Activated CD8-positive, alpha-beta memory T cell treated with anti-CD3 and anti-CD28 coated beads for 36 hours (primary cell): ENCODE data around the gene HLA-DQA1. TPM values are rescaled to one million over a fixed set of nuclear protein-coding genes. Genes with fewer than 3 reads are reported as not detected.
"Not testable (repeated sequence)": the region's sequence is repeated elsewhere in the genome, so short reads cannot be mapped to it uniquely, and the experiment has no call there.

Experiments used
- CTCF ChIA-PET: fragments of 350-600 bp; sonication (Branson Sonifier 250); formaldehyde crosslinking; loops from one replicate; lab custom pipeline; 2021; ENCODE audit warnings: antibody characterized with exemption; lab: Charles Lee
- POLR2A ChIA-PET: fragments of 350-600 bp; sonication (Branson Sonifier 250); formaldehyde crosslinking; loops from one replicate; lab custom pipeline; 2021; ENCODE audit warnings: antibody characterized with exemption; lab: Charles Lee
- total RNA-seq, 2 experiments: library from RNA; stranded (reverse); gene quantifications; one replicate each; pipeline ENCODE4 v1.2.3, GENCODE V29; 2021

The HLA-DQA1 gene
- total RNA-seq, 2 experiments from 2014 or later = 6.9 to 8.7 TPM

GRCh38 chr6:32643904-32644303 lies 6.7 kb downstream of the HLA-DQA1 start:
- ChIA-PET POLR2A (no interaction called here), CTCF (interaction anchor here (1.1 kb wide), 1 partner anchor 48 kb away, joined by 3 read pairs; no protein-coding TSS in a partner anchor)

GRCh38 chr6:32645047-32645703 lies 8.0 kb downstream of the HLA-DQA1 start:
- POLR2A ChIA-PET = no interaction called here
- CTCF ChIA-PET = interaction anchor here (0.6 kb wide), 1 partner anchor 480 kb away, joined by 3 read pairs; no protein-coding TSS in a partner anchor

- ChIA-PET POLR2A (no interaction called here), CTCF (no interaction called here)
Measured at GRCh38 chr6:32655203-32655710, 18.1 kb downstream of the HLA-DQA1 start.

DNA sequence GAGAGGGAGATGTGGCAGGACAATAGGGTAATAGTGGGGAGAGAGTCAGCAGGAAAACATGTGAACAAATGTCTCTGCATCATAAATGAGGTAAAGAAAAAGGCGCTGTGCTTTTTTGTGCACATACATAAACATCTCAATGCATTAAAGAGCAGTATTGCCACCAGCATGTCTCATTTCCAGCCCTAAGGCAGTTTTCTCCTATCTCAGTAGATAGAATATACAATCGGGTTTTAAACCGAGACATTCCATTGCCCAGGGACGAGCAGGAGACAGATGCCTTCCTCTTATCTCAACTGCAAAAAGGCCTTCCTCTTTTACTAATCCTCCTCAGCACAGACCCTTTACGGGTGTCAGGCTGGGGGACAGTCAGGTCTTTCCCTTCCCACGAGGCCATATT lies 20.1 kb downstream of the HLA-DQA1 start:
- CTCF ChIA-PET, POLR2A ChIA-PET: not testable (repeated sequence)

GRCh38 chr6:32657819-32658218 lies 20.6 kb downstream of the HLA-DQA1 start:
- POLR2A ChIA-PET, CTCF ChIA-PET: not testable (repeated sequence)

DNA sequence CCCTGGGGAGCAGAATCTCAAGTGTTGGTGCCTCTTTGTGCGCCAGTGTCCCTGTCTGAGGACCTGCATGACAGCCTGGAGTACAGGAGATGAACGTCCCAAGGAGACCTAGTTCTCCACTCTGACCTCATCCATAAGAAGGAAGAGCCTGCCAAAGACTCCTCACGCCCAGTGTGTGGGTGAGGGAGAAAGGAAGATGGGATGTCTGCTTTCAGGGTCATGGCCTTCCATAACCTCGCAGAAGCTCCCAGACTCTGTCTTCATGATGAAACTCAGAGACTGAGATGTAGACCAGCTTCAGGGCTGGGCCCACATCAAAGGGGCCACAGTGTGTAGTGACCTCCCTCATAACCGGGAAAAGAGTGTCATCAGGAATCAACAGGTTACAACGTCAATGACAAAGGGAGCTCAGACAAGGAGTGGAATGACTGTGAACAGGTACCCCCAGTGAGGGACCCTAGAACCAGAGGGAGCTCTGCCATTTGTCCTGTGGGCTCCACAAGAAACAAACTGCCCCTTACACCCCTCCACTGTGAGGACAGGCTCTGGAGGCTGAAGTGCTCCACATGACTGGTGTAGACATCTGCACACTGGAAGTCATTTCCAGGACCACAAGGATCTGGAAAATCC lies 21.2 kb downstream of the HLA-DQA1 start:
- ChIA-PET POLR2A (no interaction called here), CTCF (no interaction called here)

DNA sequence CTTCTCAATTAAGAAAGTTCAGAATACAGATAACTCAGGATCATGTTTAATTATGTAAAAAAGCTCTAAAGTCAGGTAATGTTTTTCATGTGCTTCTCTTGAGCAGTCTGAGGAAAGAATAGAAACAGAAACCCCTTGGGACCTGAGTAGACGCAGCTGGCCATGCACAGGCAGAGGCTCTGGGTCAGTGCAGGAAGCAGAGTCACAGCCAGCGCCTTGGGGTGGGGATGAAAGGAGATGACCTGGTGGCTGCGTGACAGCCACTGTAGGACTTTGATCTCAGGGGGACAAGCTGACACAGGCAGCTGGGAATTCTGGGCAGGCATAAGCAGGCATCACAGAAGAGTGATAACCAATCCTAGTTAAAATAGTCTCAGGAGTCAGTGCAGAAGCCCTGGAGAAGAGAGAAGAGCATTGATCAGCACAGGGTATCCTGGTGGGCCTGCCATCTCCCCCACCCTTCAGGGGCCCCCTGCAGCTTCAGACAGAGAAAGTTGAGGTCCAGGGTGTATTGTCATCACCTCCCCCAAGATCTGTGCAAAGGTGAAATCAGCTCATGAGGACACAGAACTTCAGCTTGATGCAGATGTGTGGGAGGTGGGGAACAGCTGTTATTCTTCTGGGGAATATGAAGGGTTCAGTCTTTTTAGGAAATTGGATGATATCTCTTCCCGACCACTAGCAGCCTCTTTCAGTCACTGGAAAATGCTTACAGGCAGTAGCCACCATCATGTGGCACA lies 22.8 kb downstream of the HLA-DQA1 start:
- ChIA-PET CTCF (no interaction called here), POLR2A (no interaction called here)

- CTCF ChIA-PET = no interaction called here
Measured at GRCh38 chr6:32662099-32662498, 24.9 kb downstream of the HLA-DQA1 start.

GRCh38 chr6:32662836-32663235 lies 25.6 kb downstream of the HLA-DQA1 start:
- POLR2A ChIA-PET = no interaction called here
- CTCF ChIA-PET = no interaction called here

More at GRCh38 chr6:32662099-32662498, 24.9 kb downstream of the HLA-DQA1 start:
- POLR2A ChIA-PET = no interaction called here

GRCh38 chr6:32664354-32664753 lies 27.1 kb downstream of the HLA-DQA1 start:
- POLR2A ChIA-PET = no interaction called here
- CTCF ChIA-PET = no interaction called here

GRCh38 chr6:32664827-32665362 lies 27.7 kb downstream of the HLA-DQA1 start:
- CTCF ChIA-PET = no interaction called here
- POLR2A ChIA-PET = no interaction called here

GRCh38 chr6:32665661-32666060 lies 28.5 kb downstream of the HLA-DQA1 start:
- POLR2A ChIA-PET = no interaction called here
- CTCF ChIA-PET = no interaction called here

- ChIA-PET CTCF (interaction anchor here (1.0 kb wide), 1 partner anchor 204 kb away, joined by 3 read pairs; no protein-coding TSS in a partner anchor), POLR2A (no interaction called here)
Measured at GRCh38 chr6:32666420-32667300, 29.5 kb downstream of the HLA-DQA1 start, which contains the start of gene HLA-DQB1. Gene HLA-DQB1 (minus strand): TSS chr6:32666657. CDS start chr6:32666607, 50 bp downstream.

- POLR2A ChIA-PET = no interaction called here
- CTCF ChIA-PET = no interaction called here
Measured at GRCh38 chr6:32668226-32668747, 31.1 kb downstream of the HLA-DQA1 start.

DNA sequence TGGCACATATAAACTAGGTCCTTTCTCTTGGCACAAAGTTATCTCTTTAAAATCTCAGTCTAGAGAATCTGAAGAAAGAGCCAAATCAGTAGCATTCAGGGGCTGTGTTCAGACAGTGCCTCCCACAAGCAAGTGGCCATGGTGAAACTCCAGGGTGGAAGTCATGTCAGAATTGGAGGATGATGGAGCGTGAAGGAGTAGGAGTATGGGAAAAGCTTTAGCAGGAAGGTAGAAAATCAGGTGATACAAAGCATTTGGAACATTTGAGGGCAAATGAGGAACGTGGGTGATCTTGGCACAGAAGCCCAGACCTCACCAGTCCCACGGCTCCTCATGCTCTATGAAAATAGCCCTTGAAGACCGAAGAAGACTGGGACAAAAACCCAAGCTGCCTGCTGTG lies 32.0 kb downstream of the HLA-DQA1 start:
- CTCF ChIA-PET = no interaction called here

DNA sequence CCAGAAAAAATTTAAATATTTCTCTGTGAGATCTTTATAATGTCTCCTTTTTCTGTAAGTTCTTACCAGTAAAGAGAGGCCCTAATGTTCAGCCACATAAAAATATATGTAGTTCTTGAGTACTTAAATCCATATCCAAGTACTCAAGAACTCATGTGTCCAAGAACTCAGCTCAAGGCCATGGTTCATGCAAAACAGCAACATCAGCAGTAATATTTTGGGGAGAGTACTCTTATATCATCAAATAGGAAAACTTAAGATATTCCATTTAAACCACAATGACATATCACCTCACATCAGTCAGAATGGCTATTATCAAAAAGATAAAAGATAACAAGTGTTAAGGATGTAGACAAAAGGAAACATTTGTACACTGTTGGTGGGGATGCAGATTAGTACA lies 32.7 kb downstream of the HLA-DQA1 start:
- ChIA-PET POLR2A (no interaction called here), CTCF (no interaction called here)

More for the DNA sequence above, 32.0 kb downstream of the HLA-DQA1 start:
- POLR2A ChIA-PET = no interaction called here

- POLR2A ChIA-PET, CTCF ChIA-PET: not testable (repeated sequence)
Measured at GRCh38 chr6:32671908-32672307, 34.7 kb downstream of the HLA-DQA1 start.

DNA sequence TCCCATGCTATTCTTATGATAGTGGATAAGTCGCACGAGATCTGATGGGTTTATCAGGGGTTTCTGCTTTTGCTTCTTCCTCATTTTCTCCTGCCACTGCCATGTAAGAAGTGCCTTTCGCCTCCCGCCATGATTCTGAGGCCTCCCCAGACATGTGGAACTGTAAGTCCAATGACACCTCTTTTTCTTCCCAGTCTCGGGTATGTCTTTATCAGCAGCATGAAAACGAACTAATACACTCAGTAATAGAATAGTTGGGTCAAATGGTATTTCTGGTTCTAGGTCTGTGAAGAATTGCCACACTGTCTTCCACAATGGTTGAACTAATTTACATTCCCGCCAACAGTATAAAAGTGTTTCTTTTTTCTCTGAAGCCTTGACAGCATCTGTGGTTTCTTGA lies 36.9 kb downstream of the HLA-DQA1 start:
- CTCF ChIA-PET, POLR2A ChIA-PET: not testable (repeated sequence)

GRCh38 chr6:32679492-32679891 lies 42.3 kb downstream of the HLA-DQA1 start:
- ChIA-PET CTCF (no interaction called here), POLR2A (no interaction called here)
